OCI-LY3 (cell line): Measurements from ENCODE around the gene LPP.

Experiments
- H2AFZ ChIP-seq: fragments of 200-600, 300-600 bp; shearing (Covaris generic); 2 replicates; pipeline ENCODE4 v1.6.0; 2014; ENCODE audit warnings: antibody characterized with exemption, low read depth, low read length
- H3K27ac ChIP-seq: fragments of 200-600, 300-600 bp; sonication (generic); 2 replicates; pipeline ENCODE4 v1.5.1; 2014; ENCODE audit warnings: mild to moderate bottlenecking, low read length, moderate library complexity, mixed read lengths
- H3K27me3 ChIP-seq: fragments of 200-600, 300-600 bp; sonication (generic); 2 replicates; pipeline ENCODE4 v1.6.1; 2014; ENCODE audit warnings: low read depth, low read length, mixed read lengths
- H3K36me3 ChIP-seq: fragments of 200-600, 300-600 bp; sonication (generic); replicated peaks from 2 replicates; pipeline ENCODE3; 2014; ENCODE audit warnings: low read depth, low read length, mixed read lengths
- H3K4me1 ChIP-seq: fragments of 300-600, 200-600 bp; sonication (generic); 2 replicates; pipeline ENCODE4 v1.6.1; 2014; ENCODE audit warnings: low read length, mixed read lengths
- H3K4me2 ChIP-seq: fragments of 200-600, 300-600 bp; sonication (generic); 2 replicates; pipeline ENCODE4 v1.6.1; 2014; ENCODE audit warnings: low read length, mixed read lengths
- H3K4me3 ChIP-seq: fragments of 300-600, 200-600 bp; sonication (generic); 2 replicates; pipeline ENCODE4 v1.5.1; 2014; ENCODE audit warnings: antibody characterized with exemption, mild to moderate bottlenecking, low read length, moderate library complexity
- H3K79me2 ChIP-seq: fragments of 300-600, 200-600 bp; shearing (Covaris generic); 2 replicates; pipeline ENCODE4 v1.6.1; 2014; ENCODE audit warnings: mild to moderate bottlenecking, low read length, mixed read lengths
- H3K9ac ChIP-seq: fragments of 300-600, 200-600 bp; shearing (Covaris generic); 2 replicates; pipeline ENCODE4 v1.6.0; 2014; ENCODE audit warnings: mild to moderate bottlenecking, low read length, moderate library complexity
- H3K9me3 ChIP-seq: fragments of 200-600, 300-600 bp; shearing (Covaris generic); 2 replicates; pipeline ENCODE4 v1.6.1; 2014; ENCODE audit warnings: low read length, mixed read lengths; ENCODE audit not compliant: insufficient read depth
- H4K20me1 ChIP-seq: fragments of 200-600, 300-600 bp; sonication (generic); 2 replicates; pipeline ENCODE4 v1.6.1; 2016; ENCODE audit warnings: low read length, mixed read lengths; ENCODE audit not compliant: insufficient read depth
- CTCF ChIP-seq: fragments of 200-600, 300-600 bp; sonication (generic); IDR thresholded peaks from 2 replicates; pipeline ENCODE4 v1.5.1; 2014; ENCODE audit warnings: antibody characterized with exemption, low read length, low read depth
- EZH2phosphoT487 ChIP-seq: fragments of 200-600 bp; shearing (Covaris generic); IDR thresholded peaks from 2 replicates; pipeline ENCODE4 v1.6.1; 2018; ENCODE audit warnings: antibody characterized with exemption, mixed run types, low read depth

The LPP gene

GRCh38 chr3:188431040-188431439, 277.1 kb downstream of the LPP start:
- H3K79me2 ChIP-seq: no peaks in the 10 kb centered on the region
- H3K4me1 ChIP-seq: peaks cover 58% of the 10 kb centered on the region
- no peak overlapping the region for H3K27ac ChIP-seq
- H3K36me3 ChIP-seq: no peaks in the 10 kb centered on the region
- TF ChIP-seq EZH2phosphoT487: no peak
- no peak for TF ChIP-seq CTCF
- H3K4me3 ChIP-seq: no peak overlapping the region
- no peaks in the 10 kb centered on the region for H4K20me1 ChIP-seq
- peaks cover 5% of the 10 kb centered on the region; the same call in 1 of the 2 replicates for H3K9me3 ChIP-seq
- no peak overlapping the region for H2AFZ ChIP-seq
- no peaks in the 10 kb centered on the region for H3K27me3 ChIP-seq
- H3K4me2 ChIP-seq: no peak overlapping the region
- H3K9ac ChIP-seq: no peak overlapping the region

- Histone ChIP-seq H3K36me3 (no peaks in the 10 kb centered on the region), H3K27ac (no peak overlapping the region), H3K79me2 (no peaks in the 10 kb centered on the region), H3K9me3 (peaks cover 4% of the 10 kb centered on the region; the same call in 1 of the 2 replicates), H2AFZ (no peak overlapping the region), H3K27me3 (no peaks in the 10 kb centered on the region), H3K4me3 (no peak overlapping the region), H4K20me1 (no peaks in the 10 kb centered on the region), H3K9ac (no peak overlapping the region), H3K4me1 (peaks cover 58% of the 10 kb centered on the region), H3K4me2 (no peak overlapping the region)
- TF ChIP-seq CTCF (no peak), EZH2phosphoT487 (no peak)
Measured at GRCh38 chr3:188431553-188431952, 277.6 kb downstream of the LPP start.

GRCh38 chr3:188432802-188433520, 279.0 kb downstream of the LPP start:
- Histone ChIP-seq H3K4me3 (peak overlapping the region; percentile 49), H3K36me3 (no peaks in the 10 kb centered on the region), H3K9ac (peak overlapping the region; percentile 67), H3K27ac (peak overlapping the region; percentile 66), H2AFZ (peak overlapping the region; percentile 42; the same call in 1 of the 2 replicates), H3K27me3 (no peaks in the 10 kb centered on the region), H3K4me2 (peak overlapping the region; percentile 83), H3K9me3 (no peaks in the 10 kb centered on the region), H3K4me1 (peaks cover 63% of the 10 kb centered on the region), H3K79me2 (no peaks in the 10 kb centered on the region), H4K20me1 (no peaks in the 10 kb centered on the region)
- TF ChIP-seq CTCF (no peak), EZH2phosphoT487 (no peak)

GRCh38 chr3:188433521-188434150, 279.7 kb downstream of the LPP start:
- peaks cover 70% of the 10 kb centered on the region for H3K4me1 ChIP-seq
- no peaks in the 10 kb centered on the region for H3K9me3 ChIP-seq
- peak overlapping the region; percentile 67 for H3K9ac ChIP-seq
- peak overlapping the region; percentile 83 for H3K4me2 ChIP-seq
- H4K20me1 ChIP-seq: no peaks in the 10 kb centered on the region
- peak overlapping the region; percentile 66 for H3K27ac ChIP-seq
- no peak for TF ChIP-seq EZH2phosphoT487
- no peak for TF ChIP-seq CTCF
- peak overlapping the region; percentile 15; the same call in 1 of the 2 replicates for H2AFZ ChIP-seq
- H3K27me3 ChIP-seq: no peaks in the 10 kb centered on the region
- no peaks in the 10 kb centered on the region for H3K36me3 ChIP-seq
- H3K79me2 ChIP-seq: no peaks in the 10 kb centered on the region
- H3K4me3 ChIP-seq: peak overlapping the region; percentile 49
